WTC11 (cell line): Measurements from ENCODE around the gene FHOD3. TPM values are rescaled to one million over a fixed set of nuclear protein-coding genes. Genes with fewer than 3 reads are reported as not detected.

Source experiments
- ATAC-seq: fragments of 200-7000 bp; cut with Tn5 transposase; 2 replicates; pipeline ENCODE4 v1.10.0; 2021; ENCODE audit warnings: mild to moderate bottlenecking, moderate library complexity
- CTCF ChIA-PET: fragments of 300-600 bp; sonication (Branson Sonifier 250); formaldehyde crosslinking; loops from one replicate; lab custom pipeline; 2021; ENCODE audit warnings: antibody characterized with exemption; lab: Charles Lee
- POLR2A ChIA-PET: fragments of 350-600 bp; sonication (Branson Sonifier 250); formaldehyde crosslinking; loops from one replicate; lab custom pipeline; 2021; ENCODE audit warnings: antibody characterized with exemption; lab: Charles Lee
- DNase-seq: peaks from one replicate; pipeline ENCODE4 v3.0.0; 2021; ENCODE audit warnings: low spot score
- H3K27ac Mint-ChIP-seq: 2 replicates; pipeline ENCODE4 v1.8.0; 2021; ENCODE audit warnings: mixed read lengths
- H3K27me3 Mint-ChIP-seq: 2 replicates; pipeline ENCODE4 v1.8.0; 2021; ENCODE audit warnings: low read depth, mild to moderate bottlenecking, moderate library complexity, mixed read lengths
- H3K36me3 Mint-ChIP-seq: 2 replicates; pipeline ENCODE4 v1.8.0; 2021; ENCODE audit warnings: mixed read lengths
- H3K4me1 Mint-ChIP-seq: 2 replicates; pipeline ENCODE4 v1.8.0; 2022; ENCODE audit warnings: mixed read lengths
- H3K4me3 Mint-ChIP-seq: 2 replicates; pipeline ENCODE4 v1.8.0; 2021; ENCODE audit warnings: mild to moderate bottlenecking, moderate library complexity, mixed read lengths
- H3K9me3 Mint-ChIP-seq: 2 replicates; pipeline ENCODE4 v1.8.0; 2021; ENCODE audit warnings: mixed read lengths
- ATF1 ChIP-seq: sonication (generic); formaldehyde crosslinking; IDR thresholded peaks from 2 replicates; pipeline ENCODE4 v1.8.1; 2023; ENCODE audit warnings: mild to moderate bottlenecking, moderate library complexity, missing genetic modification reagents
- ETV6 ChIP-seq: sonication (generic); formaldehyde crosslinking; IDR thresholded peaks from 2 replicates; pipeline ENCODE4 v1.8.1; 2022; ENCODE audit warnings: mild to moderate bottlenecking, missing genetic modification reagents
- FOXJ3 ChIP-seq: sonication (generic); formaldehyde crosslinking; IDR thresholded peaks from 2 replicates; pipeline ENCODE4 v1.9.0; 2021; ENCODE audit warnings: missing genetic modification reagents, mild to moderate bottlenecking, borderline replicate concordance
- FOXP1 ChIP-seq: sonication (generic); formaldehyde crosslinking; IDR thresholded peaks from 2 replicates; pipeline ENCODE4 v1.8.0; 2022; ENCODE audit warnings: missing genetic modification reagents, mild to moderate bottlenecking, moderate library complexity, borderline replicate concordance
- IRF2 ChIP-seq: sonication (generic); formaldehyde crosslinking; IDR thresholded peaks from 2 replicates; pipeline ENCODE4 v1.8.0; 2022; ENCODE audit warnings: low read depth, missing genetic modification reagents, borderline replicate concordance
- MXD4 ChIP-seq: fragments of 250-450 bp; sonication (Bioruptor Pico); IDR thresholded peaks from 2 replicates; pipeline ENCODE4 v1.8.0; 2021; ENCODE audit warnings: mild to moderate bottlenecking, moderate library complexity, borderline replicate concordance
- NR2C2 ChIP-seq: sonication (generic); formaldehyde crosslinking; IDR thresholded peaks from 2 replicates; pipeline ENCODE4 v1.8.0; 2022; ENCODE audit warnings: mild to moderate bottlenecking, missing genetic modification reagents
- SOX15 ChIP-seq: fragments of 250-450 bp; sonication (Bioruptor Pico); IDR thresholded peaks from 2 replicates; pipeline ENCODE4 v1.9.0; 2021; ENCODE audit warnings: mild to moderate bottlenecking
- ZNF138 ChIP-seq: sonication (generic); formaldehyde crosslinking; conservative IDR thresholded peaks from 2 replicates; pipeline ENCODE4 v1.8.1; 2022; ENCODE audit warnings: mild to moderate bottlenecking, moderate library complexity, missing genetic modification reagents
- ZNF263 ChIP-seq: sonication (generic); formaldehyde crosslinking; IDR thresholded peaks from 2 replicates; pipeline ENCODE4 v1.8.1; 2022; ENCODE audit warnings: low read depth, mild to moderate bottlenecking, moderate library complexity, missing genetic modification reagents
- ZNF671 ChIP-seq: fragments of 250-450 bp; sonication (Bioruptor Pico); IDR thresholded peaks from 2 replicates; pipeline ENCODE4 v1.8.0; 2021; ENCODE audit warnings: mild to moderate bottlenecking
- total RNA-seq: library from RNA; stranded (reverse); gene quantifications from 3 replicates; pipeline ENCODE4 v1.2.3, GENCODE V29; 2021
- TF ChIP-seq, protein P1 (sequence below): sonication (generic); formaldehyde crosslinking; IDR thresholded peaks from 2 replicates; pipeline ENCODE4 v1.8.1; 2023; ENCODE audit warnings: mild to moderate bottlenecking, missing genetic modification reagents, moderate library complexity
- TF ChIP-seq, protein P2 (sequence below): fragments of 250-450 bp; sonication (Bioruptor Pico); IDR thresholded peaks from 2 replicates; pipeline ENCODE4 v1.9.0; 2021; ENCODE audit warnings: mild to moderate bottlenecking, borderline replicate concordance
- TF ChIP-seq, protein P3 (sequence below): sonication (generic); formaldehyde crosslinking; IDR thresholded peaks from 2 replicates; pipeline ENCODE4 v1.8.1; 2023; ENCODE audit warnings: mild to moderate bottlenecking, missing genetic modification reagents, borderline replicate concordance
- TF ChIP-seq, protein P4 (sequence below): sonication (generic); formaldehyde crosslinking; IDR thresholded peaks from 2 replicates; pipeline ENCODE4 v1.8.0; 2022; ENCODE audit warnings: mild to moderate bottlenecking, missing genetic modification reagents
- TF ChIP-seq, protein P5 (sequence below): sonication (generic); formaldehyde crosslinking; IDR thresholded peaks from 2 replicates; pipeline ENCODE4 v1.8.1; 2022; ENCODE audit warnings: low read depth, missing genetic modification reagents, borderline replicate concordance

Gene FHOD3
- total RNA-seq, 1 experiment from 2014 or later, result 3.8 TPM

DNA sequence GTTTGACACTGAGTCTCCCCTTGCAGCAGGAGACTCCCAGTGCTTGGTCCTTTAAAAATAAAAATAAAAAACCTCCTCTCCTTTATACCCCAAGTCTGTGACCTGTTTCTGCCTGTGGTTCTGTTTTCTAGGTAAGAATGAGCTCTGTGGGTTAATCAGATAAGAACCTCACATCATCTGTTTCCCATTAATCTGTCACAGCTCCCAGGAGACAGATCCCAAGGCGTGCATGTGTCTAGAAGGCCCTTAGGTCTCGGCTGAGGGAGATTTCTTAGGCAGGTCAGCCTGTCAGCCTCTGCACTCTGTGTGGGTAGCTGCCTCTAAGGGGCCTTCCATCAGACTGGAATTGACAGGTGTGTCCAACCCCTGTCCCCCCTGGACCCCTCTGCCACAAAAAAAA, 80.7 kb downstream of the FHOD3 start:
- Mint-ChIP-seq H3K4me3 (no peak overlapping the region), H3K9me3 (no peaks in the 10 kb centered on the region), H3K27me3 (no peaks in the 10 kb centered on the region), H3K36me3 (no peaks in the 10 kb centered on the region), H3K4me1 (peaks cover 6% of the 10 kb centered on the region), H3K27ac (no peak overlapping the region)
- DNase-seq (no peak), ATAC-seq (no peak)
- TF ChIP-seq FOXP1 (CRISPR knock-in tag), result no peak
- TF ChIP-seq, protein P1, sequence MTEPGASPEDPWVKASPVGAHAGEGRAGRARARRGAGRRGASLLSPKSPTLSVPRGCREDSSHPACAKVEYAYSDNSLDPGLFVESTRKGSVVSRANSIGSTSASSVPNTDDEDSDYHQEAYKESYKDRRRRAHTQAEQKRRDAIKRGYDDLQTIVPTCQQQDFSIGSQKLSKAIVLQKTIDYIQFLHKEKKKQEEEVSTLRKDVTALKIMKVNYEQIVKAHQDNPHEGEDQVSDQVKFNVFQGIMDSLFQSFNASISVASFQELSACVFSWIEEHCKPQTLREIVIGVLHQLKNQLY (CRISPR knock-in tag), result no peak
- TF ChIP-seq IRF2, result no peak
- TF ChIP-seq, protein P2, sequence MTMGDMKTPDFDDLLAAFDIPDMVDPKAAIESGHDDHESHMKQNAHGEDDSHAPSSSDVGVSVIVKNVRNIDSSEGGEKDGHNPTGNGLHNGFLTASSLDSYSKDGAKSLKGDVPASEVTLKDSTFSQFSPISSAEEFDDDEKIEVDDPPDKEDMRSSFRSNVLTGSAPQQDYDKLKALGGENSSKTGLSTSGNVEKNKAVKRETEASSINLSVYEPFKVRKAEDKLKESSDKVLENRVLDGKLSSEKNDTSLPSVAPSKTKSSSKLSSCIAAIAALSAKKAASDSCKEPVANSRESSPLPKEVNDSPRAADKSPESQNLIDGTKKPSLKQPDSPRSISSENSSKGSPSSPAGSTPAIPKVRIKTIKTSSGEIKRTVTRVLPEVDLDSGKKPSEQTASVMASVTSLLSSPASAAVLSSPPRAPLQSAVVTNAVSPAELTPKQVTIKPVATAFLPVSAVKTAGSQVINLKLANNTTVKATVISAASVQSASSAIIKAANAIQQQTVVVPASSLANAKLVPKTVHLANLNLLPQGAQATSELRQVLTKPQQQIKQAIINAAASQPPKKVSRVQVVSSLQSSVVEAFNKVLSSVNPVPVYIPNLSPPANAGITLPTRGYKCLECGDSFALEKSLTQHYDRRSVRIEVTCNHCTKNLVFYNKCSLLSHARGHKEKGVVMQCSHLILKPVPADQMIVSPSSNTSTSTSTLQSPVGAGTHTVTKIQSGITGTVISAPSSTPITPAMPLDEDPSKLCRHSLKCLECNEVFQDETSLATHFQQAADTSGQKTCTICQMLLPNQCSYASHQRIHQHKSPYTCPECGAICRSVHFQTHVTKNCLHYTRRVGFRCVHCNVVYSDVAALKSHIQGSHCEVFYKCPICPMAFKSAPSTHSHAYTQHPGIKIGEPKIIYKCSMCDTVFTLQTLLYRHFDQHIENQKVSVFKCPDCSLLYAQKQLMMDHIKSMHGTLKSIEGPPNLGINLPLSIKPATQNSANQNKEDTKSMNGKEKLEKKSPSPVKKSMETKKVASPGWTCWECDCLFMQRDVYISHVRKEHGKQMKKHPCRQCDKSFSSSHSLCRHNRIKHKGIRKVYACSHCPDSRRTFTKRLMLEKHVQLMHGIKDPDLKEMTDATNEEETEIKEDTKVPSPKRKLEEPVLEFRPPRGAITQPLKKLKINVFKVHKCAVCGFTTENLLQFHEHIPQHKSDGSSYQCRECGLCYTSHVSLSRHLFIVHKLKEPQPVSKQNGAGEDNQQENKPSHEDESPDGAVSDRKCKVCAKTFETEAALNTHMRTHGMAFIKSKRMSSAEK (CRISPR knock-in tag), result no peak
- no peak for TF ChIP-seq ZNF138 (CRISPR knock-in tag)
- TF ChIP-seq, protein P3, sequence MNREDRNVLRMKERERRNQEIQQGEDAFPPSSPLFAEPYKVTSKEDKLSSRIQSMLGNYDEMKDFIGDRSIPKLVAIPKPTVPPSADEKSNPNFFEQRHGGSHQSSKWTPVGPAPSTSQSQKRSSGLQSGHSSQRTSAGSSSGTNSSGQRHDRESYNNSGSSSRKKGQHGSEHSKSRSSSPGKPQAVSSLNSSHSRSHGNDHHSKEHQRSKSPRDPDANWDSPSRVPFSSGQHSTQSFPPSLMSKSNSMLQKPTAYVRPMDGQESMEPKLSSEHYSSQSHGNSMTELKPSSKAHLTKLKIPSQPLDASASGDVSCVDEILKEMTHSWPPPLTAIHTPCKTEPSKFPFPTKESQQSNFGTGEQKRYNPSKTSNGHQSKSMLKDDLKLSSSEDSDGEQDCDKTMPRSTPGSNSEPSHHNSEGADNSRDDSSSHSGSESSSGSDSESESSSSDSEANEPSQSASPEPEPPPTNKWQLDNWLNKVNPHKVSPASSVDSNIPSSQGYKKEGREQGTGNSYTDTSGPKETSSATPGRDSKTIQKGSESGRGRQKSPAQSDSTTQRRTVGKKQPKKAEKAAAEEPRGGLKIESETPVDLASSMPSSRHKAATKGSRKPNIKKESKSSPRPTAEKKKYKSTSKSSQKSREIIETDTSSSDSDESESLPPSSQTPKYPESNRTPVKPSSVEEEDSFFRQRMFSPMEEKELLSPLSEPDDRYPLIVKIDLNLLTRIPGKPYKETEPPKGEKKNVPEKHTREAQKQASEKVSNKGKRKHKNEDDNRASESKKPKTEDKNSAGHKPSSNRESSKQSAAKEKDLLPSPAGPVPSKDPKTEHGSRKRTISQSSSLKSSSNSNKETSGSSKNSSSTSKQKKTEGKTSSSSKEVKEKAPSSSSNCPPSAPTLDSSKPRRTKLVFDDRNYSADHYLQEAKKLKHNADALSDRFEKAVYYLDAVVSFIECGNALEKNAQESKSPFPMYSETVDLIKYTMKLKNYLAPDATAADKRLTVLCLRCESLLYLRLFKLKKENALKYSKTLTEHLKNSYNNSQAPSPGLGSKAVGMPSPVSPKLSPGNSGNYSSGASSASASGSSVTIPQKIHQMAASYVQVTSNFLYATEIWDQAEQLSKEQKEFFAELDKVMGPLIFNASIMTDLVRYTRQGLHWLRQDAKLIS (CRISPR knock-in tag), result no peak
- TF ChIP-seq SOX15 (CRISPR knock-in tag), result no peak
- TF ChIP-seq, protein P4, sequence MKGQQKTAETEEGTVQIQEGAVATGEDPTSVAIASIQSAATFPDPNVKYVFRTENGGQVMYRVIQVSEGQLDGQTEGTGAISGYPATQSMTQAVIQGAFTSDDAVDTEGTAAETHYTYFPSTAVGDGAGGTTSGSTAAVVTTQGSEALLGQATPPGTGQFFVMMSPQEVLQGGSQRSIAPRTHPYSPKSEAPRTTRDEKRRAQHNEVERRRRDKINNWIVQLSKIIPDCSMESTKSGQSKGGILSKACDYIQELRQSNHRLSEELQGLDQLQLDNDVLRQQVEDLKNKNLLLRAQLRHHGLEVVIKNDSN (CRISPR knock-in tag), result no peak
- TF ChIP-seq ETV6, result no peak
- TF ChIP-seq, protein P5, sequence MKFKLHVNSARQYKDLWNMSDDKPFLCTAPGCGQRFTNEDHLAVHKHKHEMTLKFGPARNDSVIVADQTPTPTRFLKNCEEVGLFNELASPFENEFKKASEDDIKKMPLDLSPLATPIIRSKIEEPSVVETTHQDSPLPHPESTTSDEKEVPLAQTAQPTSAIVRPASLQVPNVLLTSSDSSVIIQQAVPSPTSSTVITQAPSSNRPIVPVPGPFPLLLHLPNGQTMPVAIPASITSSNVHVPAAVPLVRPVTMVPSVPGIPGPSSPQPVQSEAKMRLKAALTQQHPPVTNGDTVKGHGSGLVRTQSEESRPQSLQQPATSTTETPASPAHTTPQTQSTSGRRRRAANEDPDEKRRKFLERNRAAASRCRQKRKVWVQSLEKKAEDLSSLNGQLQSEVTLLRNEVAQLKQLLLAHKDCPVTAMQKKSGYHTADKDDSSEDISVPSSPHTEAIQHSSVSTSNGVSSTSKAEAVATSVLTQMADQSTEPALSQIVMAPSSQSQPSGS, result no peak
- TF ChIP-seq ZNF263 (CRISPR knock-in tag), result no peak
- no peak for TF ChIP-seq MXD4
- ChIA-PET CTCF (interaction anchor here (1.3 kb wide), 1 partner anchor 25 kb away, joined by 3 read pairs; no protein-coding TSS in a partner anchor), POLR2A (interaction anchor here (0.6 kb wide), 1 partner anchor 493 kb away, joined by 3 read pairs; no protein-coding TSS in a partner anchor)

DNA sequence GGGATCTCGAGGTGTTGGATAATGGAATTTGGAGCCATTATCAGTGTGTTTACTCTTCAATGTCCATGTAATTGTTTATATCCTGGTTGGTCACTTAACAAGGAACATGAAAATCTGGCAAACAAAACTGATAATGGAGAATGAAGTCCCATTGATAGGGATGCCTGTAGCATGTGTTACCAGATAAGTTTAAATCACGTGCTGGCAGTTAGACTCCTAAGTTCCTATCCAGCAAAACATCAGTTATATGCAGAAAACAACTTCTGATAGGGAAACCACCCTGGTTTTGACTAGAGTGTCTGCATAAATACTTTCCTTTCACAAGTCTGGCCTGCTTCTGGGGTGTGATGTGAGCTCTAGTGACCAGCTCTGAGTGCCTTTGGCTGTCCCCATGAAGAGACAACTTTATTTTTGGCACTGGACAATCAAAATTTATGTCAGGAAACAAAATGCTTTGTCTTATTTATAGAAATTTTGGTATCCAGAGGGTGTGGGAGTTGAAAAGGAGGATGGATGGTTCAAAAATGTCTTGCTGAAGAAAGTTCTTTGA, 82.0 kb downstream of the FHOD3 start:
- Mint-ChIP-seq H3K9me3 (no peaks in the 10 kb centered on the region), H3K36me3 (no peaks in the 10 kb centered on the region), H3K27ac (no peak overlapping the region), H3K27me3 (no peaks in the 10 kb centered on the region), H3K4me1 (peaks cover 4% of the 10 kb centered on the region; the same call in 1 of the 2 replicates), H3K4me3 (no peak overlapping the region)
- DNase-seq (no peak), ATAC-seq (no peak)
- ChIA-PET POLR2A (no interaction called here), CTCF (interaction anchor here (0.6 kb wide), 1 partner anchor 1199 kb away, joined by 3 read pairs; no protein-coding TSS in a partner anchor)
- TF ChIP-seq ZNF671 (CRISPR knock-in tag) (no peak), NR2C2 (CRISPR knock-in tag) (no peak), FOXJ3 (CRISPR knock-in tag) (no peak), ATF1 (CRISPR knock-in tag) (no peak)
- TF ChIP-seq, protein P1 (CRISPR knock-in tag), result no peak
- TF ChIP-seq, protein P5, result no peak
